Smooth muscle cell (in vitro differentiated cells): Measurements from ENCODE around the gene TMEM121. TPM values are rescaled to one million over a fixed set of nuclear protein-coding genes. Genes with fewer than 3 reads are reported as not detected.

Experiments used
- DNase-seq: peaks from one replicate; lab custom pipeline; 2025; ENCODE audit not compliant: unreplicated experiment; lab: John Stamatoyannopoulos, UW
- H2AFZ ChIP-seq: fragments of 200-600 bp; sonication (generic); 2 replicates; pipeline ENCODE4 v1.6.0; 2016; ENCODE audit warnings: antibody characterized with exemption, low read depth, mild to moderate bottlenecking
- H3F3A ChIP-seq: fragments of 200-600 bp; sonication (generic); 2 replicates; pipeline ENCODE4 v1.6.0; 2017; ENCODE audit warnings: antibody characterized with exemption, low read depth
- H3K27ac ChIP-seq: fragments of 200-600 bp; sonication (generic); 2 replicates; pipeline ENCODE4 v1.5.1; 2016; ENCODE audit warnings: low read depth, mild to moderate bottlenecking
- H3K27me3 ChIP-seq: fragments of 200-600 bp; sonication (generic); 2 replicates; pipeline ENCODE4 v1.6.1; 2016; ENCODE audit warnings: low read depth, mild to moderate bottlenecking
- H3K36me3 ChIP-seq: fragments of 200-600 bp; sonication (generic); 2 replicates; pipeline ENCODE4 v1.5.1; 2016; ENCODE audit warnings: low read depth
- H3K4me1 ChIP-seq: fragments of 200-600 bp; sonication (generic); 2 replicates; pipeline ENCODE4 v1.5.1; 2016; ENCODE audit warnings: low read depth
- H3K4me2 ChIP-seq: fragments of 200-600 bp; sonication (generic); 2 replicates; pipeline ENCODE4 v1.6.0; 2016; ENCODE audit warnings: mild to moderate bottlenecking
- H3K4me3 ChIP-seq: fragments of 200-600 bp; sonication (generic); 2 replicates; pipeline ENCODE4 v1.5.1; 2016; ENCODE audit warnings: mild to moderate bottlenecking
- H3K79me2 ChIP-seq: fragments of 200-600 bp; sonication (generic); 2 replicates; pipeline ENCODE4 v1.6.0; 2016; ENCODE audit warnings: low read depth, mild to moderate bottlenecking
- H3K9ac ChIP-seq: fragments of 200-600 bp; sonication (generic); 2 replicates; pipeline ENCODE4 v1.6.0; 2016; ENCODE audit warnings: low read depth
- H3K9me3 ChIP-seq: fragments of 200-600 bp; sonication (generic); replicated peaks from 2 replicates; pipeline ENCODE4 v1.5.1; 2016; ENCODE audit warnings: low read depth
- H4K20me1 ChIP-seq: fragments of 200-600 bp; sonication (generic); 2 replicates; pipeline ENCODE4 v1.6.0; 2016; ENCODE audit warnings: low read depth
- WGBS: methylation state at CpG from one replicate; pipeline ENCODE4 v1.1.7; 2016; ENCODE audit warnings: low lambda C conversion rate; 5-methylcytosine and 5-hydroxymethylcytosine counted together
- polyA plus RNA-seq: library from polyadenylated mRNA; unstranded; fragments of >200 nt; fragmentation: Nextera tagmentation; extraction: Ambion mirVana; gene quantifications from 2 replicates; pipeline ENCODE4 v1.2.1, GENCODE V29; 2016
- total RNA-seq: library from RNA; depleted of rRNA; stranded (reverse); fragments of >200 nt; gene quantifications from 2 replicates; pipeline ENCODE4 v1.2.3, GENCODE V29; 2014
- TF ChIP-seq, protein P1 (sequence below): fragments of 200-600 bp; sonication (generic); IDR thresholded peaks from 2 replicates; pipeline ENCODE4 v1.5.1; 2017; ENCODE audit warnings: borderline replicate concordance, mild to moderate bottlenecking, antibody characterized with exemption; ENCODE audit not compliant: insufficient read depth, poor library complexity, severe bottlenecking

Gene TMEM121
- total and polyA plus RNA-seq, 2 experiments from 2014 or later, result 2.6 to 12.1 TPM

DNA sequence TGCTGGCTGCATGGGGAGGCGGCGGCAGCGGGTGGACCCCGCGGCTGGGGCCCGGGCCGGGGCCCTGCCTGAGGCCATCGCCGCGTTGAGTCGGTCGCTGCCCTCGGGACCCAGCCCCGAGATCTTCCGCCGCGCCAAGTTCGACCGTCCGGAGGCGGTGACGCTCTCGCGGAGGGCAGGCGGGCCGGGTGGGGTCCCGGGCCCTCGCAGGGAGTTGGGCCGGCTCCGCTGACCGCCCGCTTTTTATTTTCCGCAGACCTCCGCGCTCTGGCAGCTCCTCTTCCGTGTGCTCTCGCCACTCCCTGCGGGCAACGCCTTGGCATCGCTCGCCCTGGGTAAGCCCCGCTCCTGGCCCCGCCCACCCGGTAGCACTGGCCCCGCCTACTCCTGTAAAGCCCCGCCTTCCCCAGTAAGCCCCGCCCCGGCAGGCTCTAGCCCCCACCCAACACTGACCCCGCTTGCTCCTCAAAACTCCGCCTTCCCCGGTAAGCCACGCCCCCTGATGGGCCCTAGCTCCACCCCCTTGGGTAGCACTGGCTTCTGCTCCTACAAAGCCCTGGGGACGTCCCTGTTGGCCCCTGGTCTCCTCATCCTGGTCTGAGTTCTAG is 34.9 kb upstream of the TMEM121 start:
- H2AFZ ChIP-seq, result no peak overlapping the region
- DNase-seq, result no peak
- peaks cover 6% of the 10 kb centered on the region for H3K4me1 ChIP-seq
- no peaks in the 10 kb centered on the region for H3K9me3 ChIP-seq
- peak overlapping the region; percentile 54 for H3K4me3 ChIP-seq
- peaks cover 7% of the 10 kb centered on the region for H3K27me3 ChIP-seq
- H3K79me2 ChIP-seq, result no peaks in the 10 kb centered on the region
- no peak overlapping the region for H3K27ac ChIP-seq
- TF ChIP-seq, protein P1, sequence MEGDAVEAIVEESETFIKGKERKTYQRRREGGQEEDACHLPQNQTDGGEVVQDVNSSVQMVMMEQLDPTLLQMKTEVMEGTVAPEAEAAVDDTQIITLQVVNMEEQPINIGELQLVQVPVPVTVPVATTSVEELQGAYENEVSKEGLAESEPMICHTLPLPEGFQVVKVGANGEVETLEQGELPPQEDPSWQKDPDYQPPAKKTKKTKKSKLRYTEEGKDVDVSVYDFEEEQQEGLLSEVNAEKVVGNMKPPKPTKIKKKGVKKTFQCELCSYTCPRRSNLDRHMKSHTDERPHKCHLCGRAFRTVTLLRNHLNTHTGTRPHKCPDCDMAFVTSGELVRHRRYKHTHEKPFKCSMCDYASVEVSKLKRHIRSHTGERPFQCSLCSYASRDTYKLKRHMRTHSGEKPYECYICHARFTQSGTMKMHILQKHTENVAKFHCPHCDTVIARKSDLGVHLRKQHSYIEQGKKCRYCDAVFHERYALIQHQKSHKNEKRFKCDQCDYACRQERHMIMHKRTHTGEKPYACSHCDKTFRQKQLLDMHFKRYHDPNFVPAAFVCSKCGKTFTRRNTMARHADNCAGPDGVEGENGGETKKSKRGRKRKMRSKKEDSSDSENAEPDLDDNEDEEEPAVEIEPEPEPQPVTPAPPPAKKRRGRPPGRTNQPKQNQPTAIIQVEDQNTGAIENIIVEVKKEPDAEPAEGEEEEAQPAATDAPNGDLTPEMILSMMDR, result no peak
- H3K4me2 ChIP-seq, result peak overlapping the region; percentile 77
- 57% methylated on average over 31 of the region's 53 CpGs for WGBS
- no peaks in the 10 kb centered on the region for H3F3A ChIP-seq
- H3K9ac ChIP-seq, result no peak overlapping the region
- no peaks in the 10 kb centered on the region for H3K36me3 ChIP-seq
- H4K20me1 ChIP-seq, result no peaks in the 10 kb centered on the region

GRCh38 chr14:105492031-105492970 is 34.1 kb upstream of the TMEM121 start:
- H3K9ac ChIP-seq, result no peak overlapping the region
- H3K4me3 ChIP-seq, result peak overlapping the region; percentile 54
- H3K4me2 ChIP-seq, result peak overlapping the region; percentile 77
- peaks cover 6% of the 10 kb centered on the region for H3K4me1 ChIP-seq
- 98% methylated on average over 18 of the region's 24 CpGs for WGBS
- H3K9me3 ChIP-seq, result no peaks in the 10 kb centered on the region
- no peak overlapping the region for H2AFZ ChIP-seq
- no peak overlapping the region for H3K27ac ChIP-seq
- no peaks in the 10 kb centered on the region for H3F3A ChIP-seq
- no peaks in the 10 kb centered on the region for H4K20me1 ChIP-seq
- peaks cover under 1% of the 10 kb centered on the region for H3K27me3 ChIP-seq
- TF ChIP-seq, protein P1, result no peak
- DNase-seq, result no peak
- H3K79me2 ChIP-seq, result no peaks in the 10 kb centered on the region
- no peaks in the 10 kb centered on the region for H3K36me3 ChIP-seq

DNA sequence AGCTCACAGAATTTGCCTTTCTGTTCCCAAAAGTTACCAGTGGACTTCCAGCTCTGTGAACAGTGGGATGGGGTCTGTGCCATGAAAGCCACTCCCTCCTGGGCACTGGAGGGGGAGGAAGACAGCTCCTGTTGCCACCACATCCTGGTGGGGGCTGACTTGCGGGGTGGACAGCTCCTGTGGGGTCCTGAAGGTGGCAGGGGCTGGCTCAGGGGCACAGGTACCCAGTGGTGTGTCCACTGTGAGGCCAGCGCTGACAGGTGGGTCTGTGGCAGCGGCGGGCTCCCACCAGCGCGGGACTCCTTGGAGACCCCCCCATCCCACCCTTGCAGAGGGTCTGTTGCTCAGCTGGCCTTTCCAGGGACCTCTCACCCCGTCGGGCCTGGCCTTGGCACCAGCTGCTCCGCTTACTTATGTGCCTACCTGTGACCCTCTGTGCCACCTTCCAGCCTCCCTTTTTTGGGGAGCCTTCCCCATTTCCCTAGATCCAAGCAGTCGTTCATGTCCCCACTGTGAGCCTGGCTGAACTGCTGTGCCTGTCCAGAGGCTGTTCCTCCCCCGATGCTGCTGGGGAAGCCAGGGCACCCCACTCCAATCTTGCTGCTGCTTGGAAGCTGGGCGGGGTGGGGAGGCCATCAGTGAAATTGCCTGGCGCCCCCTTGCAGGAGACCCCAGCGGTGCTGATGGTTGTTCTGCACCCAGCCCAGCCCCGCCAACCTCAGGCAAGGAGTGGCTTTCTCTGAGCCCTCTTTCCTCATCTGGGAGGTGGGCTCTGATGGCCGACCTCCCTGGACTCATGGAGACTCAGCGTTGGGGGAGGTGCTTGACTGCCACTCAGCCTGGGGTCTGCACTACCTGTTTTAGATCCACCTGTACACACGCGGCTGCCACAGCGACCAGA is 33.2 kb upstream of the TMEM121 start:
- TF ChIP-seq, protein P1, result no peak
- WGBS, result 85% methylated on average over 15 of the region's 20 CpGs
- no peak overlapping the region for H2AFZ ChIP-seq
- no peak overlapping the region for H3K9ac ChIP-seq
- peaks cover 6% of the 10 kb centered on the region for H3K4me1 ChIP-seq
- no peaks in the 10 kb centered on the region for H3K9me3 ChIP-seq
- no peaks in the 10 kb centered on the region for H3K27me3 ChIP-seq
- H3K27ac ChIP-seq, result no peak overlapping the region
- H3K4me2 ChIP-seq, result no peak overlapping the region
- no peak overlapping the region for H3K4me3 ChIP-seq
- DNase-seq, result no peak
- H3K36me3 ChIP-seq, result no peaks in the 10 kb centered on the region
- H4K20me1 ChIP-seq, result no peaks in the 10 kb centered on the region
- no peaks in the 10 kb centered on the region for H3K79me2 ChIP-seq
- H3F3A ChIP-seq, result no peaks in the 10 kb centered on the region
